Esophagus squamous epithelium (tissue), 4 donors: Measurements from ENCODE around the gene PDP2.

Experiments
- CTCF ChIP-seq, 6 experiments: fragments of 450-650 bp in 4 of 6; fragments of 200-600 bp in 2 of 6; sonication (generic) in 2 of 6; IDR thresholded peaks; one replicate each; pipeline ENCODE4 v1.5.1; 2016 to 2019; ENCODE audit warnings: antibody characterized with exemption in 6 of 6, mild to moderate bottlenecking in 4 of 6, moderate library complexity in 4 of 6
- POLR2A ChIP-seq, 4 donors: fragments of 450-650 bp; IDR thresholded peaks; one replicate each; pipeline ENCODE4 v1.6.1; 2017; ENCODE audit warnings: antibody characterized with exemption in 4 of 4, mild to moderate bottlenecking in 4 of 4, moderate library complexity in 3 of 4

GRCh38 chr16:66937725-66938337 lies 57.5 kb downstream of the PDP2 start:
- TF ChIP-seq CTCF (IDR thresholded peaks at IDR 0.05): no peak
- TF ChIP-seq POLR2A (IDR thresholded peaks at IDR 0.05): no peak
